Esophagus muscularis mucosa (tissue), 4 donors: Measurements from ENCODE around the gene ZNF746. TPM values are rescaled to one million over a fixed set of nuclear protein-coding genes. Genes with fewer than 3 reads are reported as not detected.

ENCODE experiments used
- DNase-seq: peaks from one replicate; pipeline ENCODE4 v3.0.0-alpha.2; 2017; ENCODE audit errors: extremely low spot score
- H3K27ac ChIP-seq, 4 donors: fragments of 200-600 bp; sonication (generic); replicated peaks in 1 of 4; 1 replicate in 3 of 4; 2 replicates in 1 of 4; pipeline ENCODE4 v1.5.1; 2016 to 2019; ENCODE audit warnings: mild to moderate bottlenecking in 1 of 4
- H3K27me3 ChIP-seq, 4 donors: fragments of 200-600 bp; sonication (generic); one replicate each; pipeline versions ENCODE4 v1.5.1 to v1.6.0; 2016 to 2019
- H3K36me3 ChIP-seq, 4 donors: fragments of 200-600 bp; sonication (generic); one replicate each; pipeline ENCODE4 v1.5.1; 2016 to 2019
- H3K4me1 ChIP-seq, 4 donors: fragments of 200-600 bp; sonication (generic); one replicate each; pipeline ENCODE4 v1.5.1; 2016 to 2019
- H3K4me3 ChIP-seq, 4 donors: fragments of 200-600 bp; sonication (generic); 1 replicate in 2 of 4; 2 replicates in 2 of 4; pipeline ENCODE4 v1.5.1; 2016 to 2019; ENCODE audit warnings: mild to moderate bottlenecking in 4 of 4, moderate library complexity in 1 of 4
- H3K9me3 ChIP-seq, 4 donors: fragments of 200-600 bp; sonication (generic); 1 replicate in 3 of 4; 2 replicates in 1 of 4; pipeline ENCODE4 v1.5.1; 2016 to 2019
- EP300 ChIP-seq: sonication (generic); formaldehyde crosslinking; IDR thresholded peaks from one replicate; pipeline ENCODE4 v1.6.1; 2017; ENCODE audit warnings: antibody characterized with exemption
- POLR2A ChIP-seq: fragments of 450-650 bp; IDR thresholded peaks from one replicate; pipeline ENCODE4 v1.6.1; 2017; ENCODE audit warnings: antibody characterized with exemption, moderate library complexity, mild to moderate bottlenecking, low read depth
- POLR2AphosphoS5 ChIP-seq, 2 donors: sonication (generic); formaldehyde crosslinking; IDR thresholded peaks; one replicate each; pipeline ENCODE4 v1.6.1; 2017; ENCODE audit warnings: antibody characterized with exemption in 2 of 2
- WGBS: methylation state at CpG from one replicate; pipeline ENCODE4 v1.1.5; 2018; 5-methylcytosine and 5-hydroxymethylcytosine counted together
- intact Hi-C: fragments of 100-400 bp; cut with DNase I; formaldehyde crosslinking; loops from one replicate; pipeline ENCODE4 v1.15.1; 2023
- total RNA-seq, 4 donors: library from RNA; depleted of rRNA; stranded (reverse); fragments of >200 nt; gene quantifications; one replicate each; pipeline versions ENCODE4 v1.1.0 to v1.2.1, GENCODE V29; 2016
- TF ChIP-seq, protein P1 (sequence below), 3 experiments: fragments of 200-600 bp in 2 of 3; fragments of 450-650 bp in 1 of 3; sonication (generic) in 2 of 3; IDR thresholded peaks; one replicate each; pipeline ENCODE4 v1.5.1; 2017 to 2019; ENCODE audit warnings: antibody characterized with exemption in 3 of 3, mild to moderate bottlenecking in 2 of 3, moderate library complexity in 1 of 3

Gene ZNF746
- total RNA-seq, 4 donors from 2014 or later: 20.9 to 28.7 (median 27.9) TPM

DNA sequence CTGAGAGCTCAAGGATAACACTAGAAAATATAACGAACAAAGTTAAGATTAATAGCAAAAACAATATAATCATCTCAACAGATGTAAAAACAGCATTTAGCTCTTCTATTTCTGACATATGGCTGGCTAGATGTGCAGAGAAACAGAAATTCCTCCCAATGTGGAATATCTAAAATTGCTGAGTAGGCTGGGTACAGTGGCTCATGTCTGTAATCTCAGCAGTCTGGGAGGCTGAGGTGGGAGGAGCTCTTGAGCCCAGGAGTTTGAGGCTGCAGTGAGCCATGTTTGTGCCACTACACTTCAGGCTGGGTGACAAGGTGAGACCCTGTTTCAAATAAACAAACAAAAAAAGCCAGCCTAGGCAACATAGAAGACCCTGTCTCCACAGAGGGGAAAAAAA lies 18.0 kb downstream of the ZNF746 start:
- TF ChIP-seq POLR2A (no peak), EP300 (no peak), POLR2AphosphoS5 (IDR thresholded peaks at IDR 0.05) (no peak)
- TF ChIP-seq, protein P1, sequence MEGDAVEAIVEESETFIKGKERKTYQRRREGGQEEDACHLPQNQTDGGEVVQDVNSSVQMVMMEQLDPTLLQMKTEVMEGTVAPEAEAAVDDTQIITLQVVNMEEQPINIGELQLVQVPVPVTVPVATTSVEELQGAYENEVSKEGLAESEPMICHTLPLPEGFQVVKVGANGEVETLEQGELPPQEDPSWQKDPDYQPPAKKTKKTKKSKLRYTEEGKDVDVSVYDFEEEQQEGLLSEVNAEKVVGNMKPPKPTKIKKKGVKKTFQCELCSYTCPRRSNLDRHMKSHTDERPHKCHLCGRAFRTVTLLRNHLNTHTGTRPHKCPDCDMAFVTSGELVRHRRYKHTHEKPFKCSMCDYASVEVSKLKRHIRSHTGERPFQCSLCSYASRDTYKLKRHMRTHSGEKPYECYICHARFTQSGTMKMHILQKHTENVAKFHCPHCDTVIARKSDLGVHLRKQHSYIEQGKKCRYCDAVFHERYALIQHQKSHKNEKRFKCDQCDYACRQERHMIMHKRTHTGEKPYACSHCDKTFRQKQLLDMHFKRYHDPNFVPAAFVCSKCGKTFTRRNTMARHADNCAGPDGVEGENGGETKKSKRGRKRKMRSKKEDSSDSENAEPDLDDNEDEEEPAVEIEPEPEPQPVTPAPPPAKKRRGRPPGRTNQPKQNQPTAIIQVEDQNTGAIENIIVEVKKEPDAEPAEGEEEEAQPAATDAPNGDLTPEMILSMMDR (IDR thresholded peaks at IDR 0.05): no peak
- no peak overlapping the region for H3K4me3 ChIP-seq
- DNase-seq: peak; percentile 83
- H3K27me3 ChIP-seq: no peaks in the 10 kb centered on the region
- H3K36me3 ChIP-seq: peaks cover 26 to 65% (median 44%) of the 10 kb centered on the region in 4 donors
- intact Hi-C loops: no loop called here
- H3K4me1 ChIP-seq: no peaks in the 10 kb centered on the region
- 95% methylated on average over 1 of the region's 1 CpG for WGBS
- H3K27ac ChIP-seq: no peak overlapping the region
- H3K9me3 ChIP-seq: peaks cover 0 to 4% (median 0%) of the 10 kb centered on the region in 4 donors

DNA sequence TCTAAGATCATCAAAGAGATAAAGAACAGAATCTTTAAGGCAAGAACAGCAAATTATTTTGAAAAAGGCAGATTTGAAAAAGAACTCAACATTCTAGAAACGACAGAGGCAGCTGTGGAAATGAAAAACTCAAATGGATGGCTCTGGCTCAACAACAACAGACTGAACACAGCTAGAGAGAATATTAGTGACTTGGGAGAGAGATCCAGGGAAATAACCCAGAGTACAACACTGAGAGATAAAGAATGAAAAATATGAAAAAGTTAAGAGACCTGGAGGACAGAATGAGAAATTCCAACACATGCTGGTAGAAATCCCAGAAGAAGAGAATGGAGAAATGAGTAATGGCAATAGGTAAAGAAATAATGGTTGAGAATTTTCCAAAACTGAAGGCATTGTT lies 18.9 kb downstream of the ZNF746 start:
- Histone ChIP-seq H3K9me3 (peaks cover 0 to 4% (median 0%) of the 10 kb centered on the region in 4 donors), H3K27ac (no peak overlapping the region), H3K36me3 (peaks cover 34 to 68% (median 52%) of the 10 kb centered on the region in 4 donors), H3K27me3 (no peaks in the 10 kb centered on the region), H3K4me3 (no peak overlapping the region), H3K4me1 (no peaks in the 10 kb centered on the region)
- TF ChIP-seq EP300 (no peak), POLR2AphosphoS5 (IDR thresholded peaks at IDR 0.05) (no peak), POLR2A (no peak)
- TF ChIP-seq, protein P1 (IDR thresholded peaks at IDR 0.05): no peak
- WGBS: 100% methylated on average over 1 of the region's 1 CpG
- intact Hi-C loops: no loop called here
- DNase-seq: no peak

DNA sequence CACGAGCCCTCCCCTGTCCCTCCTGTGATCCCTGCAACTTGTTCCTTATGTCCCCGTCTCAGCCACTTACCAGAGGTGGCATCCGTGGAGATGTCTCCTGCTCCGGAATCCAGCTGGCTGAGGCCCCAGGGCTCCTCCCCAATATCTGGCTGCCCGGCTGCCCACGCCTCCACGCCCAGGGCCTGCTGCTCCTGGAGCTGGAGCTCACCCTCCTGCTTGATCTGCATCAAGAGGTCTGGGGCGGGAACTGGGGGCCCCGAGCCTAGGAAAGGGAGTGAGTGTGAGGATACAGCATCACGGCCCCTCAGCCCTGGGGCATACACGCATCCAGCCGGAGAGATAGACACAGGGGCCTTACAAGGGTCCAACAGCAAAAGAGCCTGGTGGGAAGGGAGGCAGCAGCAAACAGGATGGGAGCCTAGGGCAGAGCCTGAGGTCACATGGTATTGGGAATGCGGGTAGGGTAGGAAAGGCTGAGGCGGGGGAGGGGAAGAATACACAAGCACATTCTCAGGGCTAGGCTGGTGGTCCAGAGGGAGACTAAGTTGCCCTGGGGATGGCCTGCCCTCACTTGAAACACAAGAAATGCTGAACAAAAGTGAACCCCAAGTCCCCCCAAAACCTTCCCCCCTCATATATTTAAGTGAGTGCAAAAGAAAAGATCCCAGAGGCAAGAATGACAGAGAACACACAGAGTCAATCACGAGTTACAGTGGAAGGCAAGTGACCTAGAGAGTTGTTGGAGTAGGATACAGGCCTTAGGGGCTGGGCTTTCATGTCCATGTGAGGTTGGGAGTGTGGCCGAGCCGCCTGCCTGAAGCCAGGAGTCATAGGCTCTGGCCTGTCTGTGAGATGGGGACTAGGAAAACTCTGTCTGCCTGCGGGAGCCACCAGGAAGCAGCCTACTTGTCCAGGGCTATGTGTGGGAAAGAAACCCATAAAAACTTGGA lies 19.8 kb downstream of the ZNF746 start:
- intact Hi-C loops: no loop called here
- peak; percentile 26 for DNase-seq
- Histone ChIP-seq H3K27ac (no peak overlapping the region), H3K27me3 (no peaks in the 10 kb centered on the region), H3K36me3 (peaks cover 40 to 73% (median 62%) of the 10 kb centered on the region in 4 donors), H3K4me3 (no peak overlapping the region), H3K9me3 (peaks cover 0 to 4% (median 0%) of the 10 kb centered on the region in 4 donors), H3K4me1 (no peaks in the 10 kb centered on the region)
- TF ChIP-seq, protein P1 (IDR thresholded peaks at IDR 0.05): no peak
- TF ChIP-seq EP300 (no peak), POLR2A (no peak), POLR2AphosphoS5 (IDR thresholded peaks at IDR 0.05) (no peak)
- 91% methylated on average over 18 of the region's 18 CpGs for WGBS

DNA sequence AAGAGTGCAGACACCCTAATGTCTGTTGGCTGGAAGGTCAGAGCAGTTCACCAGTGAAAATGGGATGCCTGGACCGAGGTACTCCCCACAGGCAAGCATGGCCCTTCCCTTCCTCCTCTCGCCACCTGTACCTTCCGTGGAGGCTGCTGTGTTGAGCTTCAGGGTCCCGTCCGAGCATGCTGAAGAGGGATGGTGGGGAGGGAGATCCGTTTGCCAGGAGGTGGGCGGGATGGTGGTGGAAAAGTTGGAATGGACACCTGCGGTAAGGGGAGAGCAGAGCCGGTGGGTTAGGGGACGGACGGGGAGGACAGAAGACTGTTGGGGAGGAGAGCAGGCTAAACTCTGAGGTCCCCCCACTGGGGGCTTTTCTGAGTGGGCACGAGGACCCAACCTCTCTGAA lies 20.8 kb downstream of the ZNF746 start:
- intact Hi-C loops: no loop called here
- no peak overlapping the region for H3K4me3 ChIP-seq
- H3K4me1 ChIP-seq: no peaks in the 10 kb centered on the region
- H3K9me3 ChIP-seq: peaks cover 0 to 4% (median 0%) of the 10 kb centered on the region in 4 donors
- WGBS: 94% methylated on average over 12 of the region's 12 CpGs
- DNase-seq: peak; percentile 80
- peaks cover 49 to 83% (median 72%) of the 10 kb centered on the region in 4 donors for H3K36me3 ChIP-seq
- TF ChIP-seq EP300 (no peak), POLR2AphosphoS5 (IDR thresholded peaks at IDR 0.05) (no peak), POLR2A (no peak)
- TF ChIP-seq, protein P1 (IDR thresholded peaks at IDR 0.05): no peak
- H3K27me3 ChIP-seq: no peaks in the 10 kb centered on the region
- H3K27ac ChIP-seq: no peak overlapping the region
